Pancreas (tissue), 10 donors: Measurements from ENCODE around the gene PREB. TPM values are rescaled to one million over a fixed set of nuclear protein-coding genes. Genes with fewer than 3 reads are reported as not detected.
A peak's percentile ranks its signal among the peaks of the same experiment; 100 is the strongest.

Source experiments
- ATAC-seq, 4 donors: fragments of 200-7000 bp; cut with Tn5 transposase; one replicate each; pipeline versions ENCODE4 v1.8.0 to v1.9.1; 2020; ENCODE audit warnings: mild to moderate bottlenecking in 4 of 4, moderate library complexity in 4 of 4
- DNase-seq, 6 donors: peaks; one replicate each; pipeline ENCODE4 v3.0.0-alpha.2; 2020
- FAIRE-seq: peaks from 2 replicates; lab custom pipeline; 2012; peaks lifted over from hg19 to GRCh38; lab: Jason Lieb, UNC
- H3K27ac ChIP-seq, 4 donors: fragments of 200-600 bp; sonication (generic); 1 replicate in 3 of 4; 2 replicates in 1 of 4; pipeline versions ENCODE4 v1.5.0 to v1.8.0; 2020
- H3K27me3 ChIP-seq, 4 donors: fragments of 200-600 bp; one replicate each; pipeline ENCODE4 v1.8.0; 2021
- H3K36me3 ChIP-seq, 3 donors: fragments of 200-600 bp; sonication (generic) in 1 of 3; one replicate each; pipeline versions ENCODE4 v1.5.0 to v1.8.0; 2020 to 2021
- H3K4me1 ChIP-seq, 3 donors: fragments of 200-600 bp; one replicate each; pipeline ENCODE4 v1.8.0; 2021
- H3K4me3 ChIP-seq, 4 donors: fragments of 200-600 bp; sonication (generic) in 2 of 4; one replicate each; pipeline versions ENCODE4 v1.5.0 to v1.8.0; 2020 to 2021
- H3K9me3 ChIP-seq, 4 donors: fragments of 200-600 bp; one replicate each; pipeline ENCODE4 v1.8.0; 2021
- CTCF ChIP-seq, 4 donors: fragments of 200-600 bp; sonication (generic) in 3 of 4; IDR thresholded peaks; one replicate each; pipeline versions ENCODE4 v1.5.0 to v1.8.0; 2021; ENCODE audit warnings: antibody characterized with exemption in 4 of 4
- WGBS, 2 donors: extraction: QIAGEN DNeasy Blood & Tissue Kit; methylation state at CpG; one replicate each; pipeline ENCODE4 v1.1.7; 2013; 5-methylcytosine and 5-hydroxymethylcytosine counted together
- intact Hi-C, 3 donors: fragments of 100-400 bp; cut with DNase I; formaldehyde crosslinking; loops; one replicate each; pipeline versions ENCODE4 v1.11.1 to v1.14.2; 2022
- polyA plus RNA-seq, 2 donors: library from polyadenylated mRNA; stranded (reverse); fragments of 200-250 nt; gene quantifications; one replicate each; pipeline ENCODE4 v1.2.3, GENCODE V29; 2013
- total RNA-seq, 6 donors: library from RNA; stranded (reverse); fragmentation: NEBNext Ultra II Directional in 4 of 6; extraction: Animal tissue kit (Norgen Biotek cat#: 25700) in 4 of 6; gene quantifications; one replicate each; pipeline versions ENCODE4 v1.2.1 to v1.2.4, GENCODE V29; 2021 to 2023
- donor health status: healthy with polysubstance abuse.
- donor health status: DM: no; HTN: no; CAD: no; lungs with moderate emphysema.
- donor health status: DM: no; HTN: no; CAD: no.
- donor health status: control.
- donor health status: control.
- donor health status: Bipolar disorder and iron deficiency.
- donor health status: DM: yes; HTN: yes; CAD: no.
- donor health status: DM: no; HTN: no; CAD: no.
- donor health status: DM: no; HTN: no; CAD: no.
- donor health status: DM: yes; HTN: yes; CAD: no.

PREB gene
- total and polyA plus RNA-seq, 8 donors, result 24.6 to 73.6 (median 31.2) TPM

GRCh38 chr2:27148801-27149439 lies 14.5 kb upstream of the PREB start, which contains the start of gene TCF23:
Gene TCF23, plus strand, starts transcription at chr2:27149004. Its CDS starts 130 bp downstream, at chr2:27149134.
- Histone ChIP-seq H3K4me3 (no peak within 1 kb of the TSS), H3K27me3 (no peaks in the 10 kb centered on the region), H3K4me1 (no peaks in the 10 kb centered on the region), H3K27ac (no peak within 1 kb of the TSS), H3K36me3 (no peaks in the 10 kb centered on the region), H3K9me3 (no peaks in the 10 kb centered on the region)
- ATAC-seq (no peak), FAIRE-seq (no peak), DNase-seq (peak in 1 of 6 donors; percentile 46)
- intact Hi-C loops, result no loop called here
- 64 to 65% methylated on average over 12 of the region's 12 CpGs for WGBS, 2 donors
- TF ChIP-seq CTCF (IDR thresholded peaks at IDR 0.05), result no peak

- H3K36me3 ChIP-seq, result no peaks in the 10 kb centered on the region
- WGBS, 2 donors, result 85 to 86% methylated on average over 8 of the region's 8 CpGs
- H3K4me1 ChIP-seq, result no peaks in the 10 kb centered on the region
- intact Hi-C loops, result no loop called here
- H3K4me3 ChIP-seq, result no peak overlapping the region
- H3K9me3 ChIP-seq, result no peaks in the 10 kb centered on the region
- ATAC-seq, result no peak
- no peak for TF ChIP-seq CTCF (IDR thresholded peaks at IDR 0.05)
- no peak overlapping the region for H3K27ac ChIP-seq
- FAIRE-seq, result no peak
- peak in 1 of 6 donors; percentile 8 for DNase-seq
- H3K27me3 ChIP-seq, result no peaks in the 10 kb centered on the region
Measured at GRCh38 chr2:27147935-27148334, 13.5 kb upstream of the PREB start.

- Histone ChIP-seq H3K27ac (no peak overlapping the region), H3K27me3 (no peaks in the 10 kb centered on the region), H3K36me3 (no peaks in the 10 kb centered on the region), H3K4me3 (no peak overlapping the region), H3K9me3 (no peaks in the 10 kb centered on the region), H3K4me1 (no peaks in the 10 kb centered on the region)
- no peak for TF ChIP-seq CTCF (IDR thresholded peaks at IDR 0.05)
- ATAC-seq (no peak), FAIRE-seq (no peak), DNase-seq (peak in 1 of 6 donors; percentile 3)
- WGBS, 2 donors, result 63 to 65% methylated on average over 2 of the region's 2 CpGs
- intact Hi-C loops, result no loop called here
Measured at GRCh38 chr2:27145682-27146081, 11.2 kb upstream of the PREB start.

- WGBS, 2 donors, result 5 to 14% methylated on average over 1 of the region's 1 CpG
- Histone ChIP-seq H3K27me3 (no peaks in the 10 kb centered on the region), H3K9me3 (no peaks in the 10 kb centered on the region), H3K4me1 (no peaks in the 10 kb centered on the region), H3K27ac (no peak overlapping the region), H3K4me3 (no peak overlapping the region), H3K36me3 (no peaks in the 10 kb centered on the region)
- no peak for ATAC-seq
- TF ChIP-seq CTCF (IDR thresholded peaks at IDR 0.05), result no peak
- intact Hi-C loops, result no loop called here
- FAIRE-seq, result no peak
- no peak for DNase-seq
Measured at GRCh38 chr2:27143285-27143684, 8.8 kb upstream of the PREB start.

- no peak for ATAC-seq
- H3K27ac ChIP-seq, result no peak within 1 kb of the TSS
- intact Hi-C loops, result no loop called here
Measured at GRCh38 chr2:27139310-27139709, 4.9 kb upstream of the PREB start, which contains the start of gene PRR30. Gene PRR30, minus strand, starts transcription at chr2:27139410. Its CDS starts 1,081 bp downstream, at chr2:27138329.

More at GRCh38 chr2:27139310-27139709, 4.9 kb upstream of the PREB start, which contains the start of gene PRR30:
- no peaks in the 10 kb centered on the region for H3K9me3 ChIP-seq
- H3K4me1 ChIP-seq, result no peaks in the 10 kb centered on the region
- WGBS, 2 donors, result 66 to 75% methylated on average over 4 of the region's 4 CpGs
- no peak for TF ChIP-seq CTCF (IDR thresholded peaks at IDR 0.05)
- FAIRE-seq, result no peak
- H3K36me3 ChIP-seq, result no peaks in the 10 kb centered on the region
- H3K27me3 ChIP-seq, result no peaks in the 10 kb centered on the region
- no peak for DNase-seq
- H3K4me3 ChIP-seq, result no peak within 1 kb of the TSS
